Ectodermal cell (in vitro differentiated cells): ENCODE data around the gene TPSAB1.

Experiments used
- H3K27ac ChIP-seq: 2 replicates; pipeline ENCODE4 v1.7.0; 2013; ENCODE audit warnings: mild to moderate bottlenecking, low read depth, low read length; ENCODE audit not compliant: insufficient read depth, poor library complexity, severe bottlenecking
- H3K27me3 ChIP-seq: 2 replicates; pipeline ENCODE4 v1.7.0; 2013; ENCODE audit warnings: mild to moderate bottlenecking, low read length; ENCODE audit not compliant: insufficient read depth, control insufficient read depth, poor library complexity, severe bottlenecking
- H3K36me3 ChIP-seq: one replicate; pipeline ENCODE4 v1.7.0; 2013; ENCODE audit warnings: low read length; ENCODE audit not compliant: control insufficient read depth, insufficient read depth
- H3K4me1 ChIP-seq: one replicate; pipeline ENCODE4 v1.7.0; 2013; ENCODE audit warnings: low read length; ENCODE audit not compliant: control insufficient read depth, insufficient read depth
- H3K4me3 ChIP-seq: 2 replicates; pipeline ENCODE4 v1.7.0; 2013; ENCODE audit warnings: low read depth, low read length, control low read depth; ENCODE audit not compliant: insufficient read depth
- H3K9me3 ChIP-seq: 2 replicates; pipeline ENCODE4 v1.7.0; 2013; ENCODE audit warnings: mild to moderate bottlenecking, low read length, moderate library complexity; ENCODE audit not compliant: control insufficient read depth
- WGBS, 2 experiments: methylation state at CpG; one replicate each; pipeline ENCODE4 v1.1.7; 2013; ENCODE audit warnings: missing lambda C conversion rate in 2 of 2; 5-methylcytosine and 5-hydroxymethylcytosine counted together

TPSAB1 gene

DNA sequence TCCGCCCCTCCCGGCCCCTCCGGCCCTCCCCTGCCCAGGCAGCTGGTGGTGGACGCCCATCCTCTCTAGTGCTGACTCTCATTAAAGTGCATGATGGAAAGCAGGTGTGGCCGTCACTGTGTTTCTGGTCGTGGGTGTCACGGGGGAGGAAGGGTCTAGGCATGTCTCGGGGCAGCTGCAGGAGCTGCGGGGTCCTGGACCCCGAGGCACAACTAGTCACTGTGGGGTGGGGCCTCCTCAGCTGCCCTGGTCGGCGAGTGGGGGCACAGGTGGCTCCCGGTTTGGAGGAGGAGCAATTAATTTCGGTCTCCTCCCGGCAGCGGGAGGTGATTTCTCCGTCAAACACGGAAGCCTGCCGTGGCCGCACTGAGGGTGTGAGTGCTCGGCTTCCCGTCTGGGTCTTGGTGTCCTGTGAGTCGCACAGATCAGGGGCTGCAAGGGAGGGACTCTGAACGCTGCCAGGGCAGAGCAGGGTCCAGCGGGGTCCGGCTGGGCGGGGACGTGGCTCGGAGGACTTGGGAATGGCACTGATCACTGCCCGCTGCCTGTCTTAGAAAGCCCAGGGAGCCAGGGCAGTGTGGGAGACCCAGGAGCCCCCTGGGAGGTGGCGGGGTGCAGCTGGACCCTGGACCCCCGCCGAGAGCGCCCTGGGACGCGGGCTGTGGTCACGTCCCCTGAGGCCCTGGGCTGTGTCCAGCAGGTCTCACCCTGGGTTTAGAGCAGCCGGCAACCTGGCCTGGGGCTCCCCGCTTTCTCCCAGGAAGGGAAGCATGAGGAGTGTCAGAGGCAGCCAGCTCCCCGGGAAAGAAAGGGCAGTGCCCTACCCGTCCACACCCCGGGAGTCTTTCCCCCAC is 18.6 kb downstream of the TPSAB1 start:
- H3K27me3 ChIP-seq, result peaks cover 44% of the 10 kb centered on the region
- no peaks in the 10 kb centered on the region for H3K36me3 ChIP-seq
- WGBS, 2 experiments, result 41 to 43% methylated on average over 42 of the region's 42 CpGs
- H3K9me3 ChIP-seq, result no peaks in the 10 kb centered on the region
- no peak overlapping the region for H3K27ac ChIP-seq
- H3K4me3 ChIP-seq, result no peak overlapping the region
- peaks cover 5% of the 10 kb centered on the region for H3K4me1 ChIP-seq

- H3K9me3 ChIP-seq, result no peaks in the 10 kb centered on the region
- no peak overlapping the region for H3K27ac ChIP-seq
- H3K27me3 ChIP-seq, result peaks cover 44% of the 10 kb centered on the region
- WGBS, 2 experiments, result 59% methylated on average over 11 of the region's 11 CpGs
- peaks cover 5% of the 10 kb centered on the region for H3K4me1 ChIP-seq
- H3K36me3 ChIP-seq, result no peaks in the 10 kb centered on the region
- no peak overlapping the region for H3K4me3 ChIP-seq
Observed at GRCh38 chr16:1259760-1260068, 19.2 kb downstream of the TPSAB1 start.

GRCh38 chr16:1260101-1260680 is 19.7 kb downstream of the TPSAB1 start:
- 87 to 88% methylated on average over 36 of the region's 36 CpGs for WGBS, 2 experiments
- H3K9me3 ChIP-seq, result no peaks in the 10 kb centered on the region
- H3K4me1 ChIP-seq, result peaks cover 5% of the 10 kb centered on the region
- no peak overlapping the region for H3K4me3 ChIP-seq
- no peaks in the 10 kb centered on the region for H3K36me3 ChIP-seq
- H3K27me3 ChIP-seq, result peaks cover 44% of the 10 kb centered on the region
- H3K27ac ChIP-seq, result no peak overlapping the region

DNA sequence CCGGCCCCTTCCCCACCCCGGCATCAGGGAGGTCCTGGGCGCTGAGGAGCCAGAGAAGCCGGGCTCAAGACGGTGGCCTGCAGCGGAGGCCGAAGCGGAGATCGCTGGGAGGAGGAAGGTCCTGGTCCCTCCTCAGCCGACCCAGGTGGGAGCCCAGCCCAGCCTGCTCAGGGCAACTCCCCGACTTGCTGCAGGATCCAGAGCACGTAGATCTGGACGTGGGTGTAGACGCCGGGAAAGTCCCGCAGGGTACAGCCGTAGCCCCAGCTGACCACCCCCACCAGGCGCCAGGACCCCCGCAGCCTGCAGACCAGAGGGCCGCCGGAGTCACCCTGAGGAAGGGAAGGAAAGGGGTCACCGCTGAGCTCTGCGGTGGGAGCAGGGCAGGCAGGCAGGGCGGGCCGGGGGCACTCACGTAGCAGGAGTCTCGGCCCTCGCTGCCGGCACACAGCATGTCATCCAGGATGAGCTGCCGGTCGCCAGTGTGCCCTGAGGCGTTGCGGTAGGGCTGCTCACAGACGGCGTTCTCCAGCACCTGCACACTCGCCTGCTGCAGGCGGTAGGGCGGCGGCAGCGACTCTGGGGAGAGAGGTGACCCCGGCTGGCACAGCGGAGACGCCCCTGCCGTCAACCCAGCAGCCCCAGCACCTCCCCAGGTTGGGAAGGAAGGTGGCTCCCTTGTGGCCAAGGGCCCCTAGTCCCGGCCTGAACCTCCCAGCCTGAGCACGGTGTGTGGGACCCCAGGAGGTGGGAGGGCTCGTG is 20.8 kb downstream of the TPSAB1 start:
- peaks cover 5% of the 10 kb centered on the region for H3K4me1 ChIP-seq
- WGBS, 2 experiments, result 49 to 50% methylated on average over 47 of the region's 47 CpGs

DNA sequence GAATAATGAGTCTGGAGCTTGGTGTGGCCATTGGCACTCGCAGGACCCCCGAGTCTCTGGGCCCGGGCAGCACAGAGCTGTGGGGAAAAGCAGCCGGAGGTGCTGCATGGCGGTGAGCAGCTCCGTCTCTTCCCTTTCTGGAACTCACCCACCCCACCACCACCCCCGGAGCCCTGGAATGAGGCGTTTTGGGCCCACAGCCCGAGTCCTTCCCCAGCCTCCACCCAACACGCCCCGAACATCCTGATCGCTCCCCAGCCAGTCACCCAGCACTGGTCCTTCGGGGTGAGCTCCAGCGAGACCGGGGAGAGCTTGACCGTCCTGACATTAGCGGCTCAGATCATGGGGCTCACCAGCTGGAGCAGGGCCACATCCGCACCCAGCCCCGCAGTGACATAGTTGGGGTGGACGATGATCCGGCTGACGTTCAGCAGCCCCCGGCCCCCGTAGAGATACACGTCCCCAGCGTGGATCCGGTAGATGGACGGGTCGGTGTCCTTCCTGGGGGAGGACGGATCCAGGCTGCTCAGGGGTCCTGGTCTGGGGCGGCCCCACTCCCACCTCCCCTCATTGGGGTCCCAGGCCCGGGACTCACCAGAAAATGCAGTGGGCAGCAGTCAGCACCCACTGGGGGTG is 21.8 kb downstream of the TPSAB1 start:
- peaks cover 47% of the 10 kb centered on the region for H3K27me3 ChIP-seq
- H3K27ac ChIP-seq, result no peak overlapping the region
- H3K4me3 ChIP-seq, result no peak overlapping the region
- H3K36me3 ChIP-seq, result no peaks in the 10 kb centered on the region
- peaks cover 5% of the 10 kb centered on the region for H3K4me1 ChIP-seq
- H3K9me3 ChIP-seq, result no peaks in the 10 kb centered on the region
- 92 to 94% methylated on average over 32 of the region's 32 CpGs for WGBS, 2 experiments

More for the DNA sequence above, 20.8 kb downstream of the TPSAB1 start:
- H3K27me3 ChIP-seq, result peaks cover 47% of the 10 kb centered on the region
- no peak overlapping the region for H3K27ac ChIP-seq
- H3K9me3 ChIP-seq, result no peaks in the 10 kb centered on the region
- H3K4me3 ChIP-seq, result no peak overlapping the region
- H3K36me3 ChIP-seq, result no peaks in the 10 kb centered on the region

DNA sequence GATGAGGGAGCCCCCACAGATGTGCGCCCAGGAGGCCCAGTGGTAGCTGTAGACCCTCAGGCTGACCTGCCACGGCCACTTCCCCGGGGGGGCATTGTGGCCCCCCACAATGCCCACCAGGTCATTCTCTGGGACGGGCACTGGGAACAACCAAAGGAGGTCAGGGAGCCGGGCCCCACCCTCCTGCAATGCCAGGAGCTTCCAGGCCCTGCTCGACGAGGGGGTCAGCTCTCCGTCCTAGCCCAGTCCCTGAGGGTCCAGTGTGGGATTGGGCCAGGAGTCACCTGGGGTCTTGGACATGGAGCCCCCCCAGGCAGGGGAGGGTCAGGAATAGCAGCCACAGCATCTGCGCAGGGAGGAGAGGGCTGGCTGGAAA is 22.3 kb downstream of the TPSAB1 start:
- Histone ChIP-seq H3K27ac (no peak overlapping the region), H3K9me3 (no peaks in the 10 kb centered on the region), H3K4me3 (no peak overlapping the region), H3K4me1 (peaks cover 5% of the 10 kb centered on the region), H3K36me3 (no peaks in the 10 kb centered on the region), H3K27me3 (peaks cover 47% of the 10 kb centered on the region)
- WGBS, 2 experiments, result 93 to 94% methylated on average over 9 of the region's 9 CpGs

DNA sequence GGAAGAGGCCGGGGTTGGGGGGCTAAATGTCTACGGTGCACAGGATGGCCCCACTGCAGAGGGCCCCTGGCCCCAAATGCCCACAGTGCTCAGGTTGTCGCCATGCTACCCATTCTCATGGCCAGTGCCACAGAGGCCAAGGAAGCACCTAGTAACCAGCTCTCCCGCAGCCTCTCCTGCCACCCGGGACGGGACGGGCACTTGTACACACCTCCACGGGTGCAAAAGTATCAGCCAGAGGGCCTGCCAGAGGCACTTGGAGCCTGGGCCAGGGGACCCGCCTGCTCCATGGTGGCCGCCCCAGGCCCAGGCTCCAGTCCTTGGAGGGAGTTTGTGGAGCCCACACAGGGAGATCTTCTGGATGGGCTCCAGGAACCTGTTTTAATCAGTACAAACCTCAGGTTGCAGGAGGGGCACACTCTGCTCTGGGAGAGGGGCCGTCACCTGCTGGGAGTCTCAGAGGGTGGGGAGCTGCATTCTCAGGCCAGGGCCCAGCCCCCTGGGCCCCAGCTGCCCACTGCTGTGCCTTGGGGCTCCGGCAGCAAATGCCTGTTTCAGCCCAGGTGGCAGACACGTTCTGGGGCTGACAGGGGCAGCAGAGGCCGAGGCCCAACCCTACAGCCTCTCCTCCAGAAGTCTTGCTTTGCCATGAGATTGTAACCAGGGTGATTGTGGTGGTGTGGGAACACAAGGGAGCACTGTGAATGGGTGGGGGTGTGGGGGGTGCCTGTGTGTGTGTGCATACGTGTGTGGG is 23.3 kb downstream of the TPSAB1 start:
- 87 to 90% methylated on average over 15 of the region's 15 CpGs for WGBS, 2 experiments
- H3K27ac ChIP-seq, result no peak overlapping the region
- peaks cover 45% of the 10 kb centered on the region for H3K27me3 ChIP-seq
- no peaks in the 10 kb centered on the region for H3K9me3 ChIP-seq
- no peaks in the 10 kb centered on the region for H3K36me3 ChIP-seq
- peaks cover 4% of the 10 kb centered on the region for H3K4me1 ChIP-seq
- no peak overlapping the region for H3K4me3 ChIP-seq

GRCh38 chr16:1264345-1265089 is 24.0 kb downstream of the TPSAB1 start:
- H3K4me1 ChIP-seq, result no peaks in the 10 kb centered on the region
- peaks cover 38% of the 10 kb centered on the region for H3K27me3 ChIP-seq
- 95 to 96% methylated on average over 16 of the region's 16 CpGs for WGBS, 2 experiments
- no peaks in the 10 kb centered on the region for H3K36me3 ChIP-seq
- no peak overlapping the region for H3K4me3 ChIP-seq
- no peaks in the 10 kb centered on the region for H3K9me3 ChIP-seq
- H3K27ac ChIP-seq, result no peak overlapping the region

DNA sequence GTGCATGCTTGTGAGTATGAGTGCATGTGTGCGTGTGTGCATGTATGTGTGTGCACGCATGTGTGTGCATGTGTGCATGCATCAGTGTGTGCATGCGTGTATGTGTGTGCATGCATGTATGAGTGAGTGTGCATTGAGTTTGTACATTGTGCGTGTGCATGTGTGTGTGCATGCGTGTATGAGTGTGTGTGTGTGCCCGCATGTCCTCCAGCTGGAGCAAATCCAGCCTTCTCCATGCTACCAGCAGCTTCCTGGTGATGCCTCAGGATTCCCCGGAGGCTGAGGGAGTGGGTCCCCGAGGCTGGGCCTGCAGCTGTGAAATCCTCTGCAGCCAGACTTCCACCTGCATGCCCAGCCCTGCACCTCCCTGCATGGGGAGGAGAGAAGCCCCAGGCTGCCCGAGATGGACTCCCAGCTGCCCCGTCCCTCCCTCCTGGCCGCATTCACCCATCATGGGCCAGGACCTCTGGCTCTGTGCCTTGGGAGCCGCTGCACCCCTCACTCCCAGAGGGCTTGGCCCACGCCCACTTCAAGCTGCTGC is 24.7 kb downstream of the TPSAB1 start:
- Histone ChIP-seq H3K4me3 (no peak overlapping the region), H3K4me1 (no peaks in the 10 kb centered on the region), H3K9me3 (no peaks in the 10 kb centered on the region), H3K36me3 (no peaks in the 10 kb centered on the region), H3K27ac (no peak overlapping the region), H3K27me3 (peaks cover 31% of the 10 kb centered on the region)
- 89 to 91% methylated on average over 13 of the region's 13 CpGs for WGBS, 2 experiments
